ENCODE results near the gene EMC1.
"Not testable (repeated sequence)": the region's sequence is repeated elsewhere in the genome, so short reads cannot be mapped to it uniquely, and the experiment has no call there.

EMC1 gene

DNA sequence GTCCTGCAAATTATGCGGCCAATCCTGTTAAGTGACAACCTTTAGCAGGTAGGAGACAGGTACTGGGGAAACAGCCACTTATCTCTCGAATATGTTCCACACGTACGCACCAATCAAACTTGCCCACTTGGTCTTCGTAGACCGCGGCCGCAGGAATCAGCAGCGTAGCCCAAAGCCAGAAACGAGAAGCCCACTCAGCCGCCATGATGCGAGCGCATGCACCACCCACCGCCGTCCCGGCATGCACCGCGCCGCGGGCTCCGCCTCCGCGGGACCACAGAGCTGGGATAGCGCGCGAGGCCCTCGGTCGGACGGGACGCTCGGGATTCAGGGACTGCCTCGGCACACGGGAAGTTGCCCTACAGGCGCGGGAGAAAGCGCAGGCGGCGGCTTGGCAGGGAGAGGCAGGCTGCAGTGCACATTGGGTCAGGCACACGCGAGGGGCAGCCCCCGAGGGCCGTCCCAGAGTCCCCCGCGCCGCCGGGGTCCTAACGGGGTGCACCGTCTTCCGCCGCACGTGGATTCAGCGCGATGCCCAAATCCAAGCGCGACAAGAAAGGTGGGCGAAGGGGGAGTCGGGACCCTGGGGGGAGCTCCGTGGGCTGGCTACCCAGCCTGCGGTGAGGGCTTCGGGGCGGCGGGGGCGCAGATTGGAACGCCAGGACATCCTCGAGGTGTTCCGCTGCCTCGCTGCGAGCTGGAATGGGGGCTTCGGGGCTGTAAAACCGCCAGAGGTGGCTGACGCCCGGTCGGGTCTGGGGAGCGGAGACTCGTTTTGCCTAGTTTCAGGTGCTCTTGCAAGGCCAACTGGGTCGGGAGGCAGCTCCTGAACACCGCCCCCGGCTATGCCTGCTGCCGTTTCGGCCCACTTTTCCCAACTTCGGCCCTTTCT lies at the start of gene EMC1, which contains the start of gene MRTO4:
Gene EMC1 (minus strand): TSS at position 220 of the 892 bp plus-strand sequence. CDS start 15 bp downstream, at position 205.
Gene MRTO4 (plus strand): TSS at position 501 of the 892 bp plus-strand sequence. CDS start 31 bp downstream, at position 532.
- DNase-seq, result peak; percentile 95

DNA sequence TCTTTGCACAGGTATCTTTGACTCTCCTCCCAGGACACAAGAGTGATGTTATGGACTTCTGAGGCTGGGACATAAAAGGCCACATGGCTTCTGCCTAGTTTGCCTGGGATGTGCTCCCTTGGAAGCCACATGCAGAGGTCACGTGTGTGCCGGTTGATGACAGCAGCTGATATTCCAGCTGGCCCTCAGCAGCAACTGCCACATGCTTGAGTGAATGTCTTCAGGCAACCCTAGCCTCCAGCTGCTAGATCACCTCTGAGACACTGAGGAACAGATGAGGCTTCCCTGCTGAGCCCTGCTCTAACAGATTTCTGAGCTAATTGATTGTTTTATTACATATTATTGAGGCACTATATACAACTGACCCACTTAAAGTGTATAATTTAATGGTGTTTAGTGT lies 48.9 kb upstream of the EMC1 start:
- no peak for DNase-seq

DNA sequence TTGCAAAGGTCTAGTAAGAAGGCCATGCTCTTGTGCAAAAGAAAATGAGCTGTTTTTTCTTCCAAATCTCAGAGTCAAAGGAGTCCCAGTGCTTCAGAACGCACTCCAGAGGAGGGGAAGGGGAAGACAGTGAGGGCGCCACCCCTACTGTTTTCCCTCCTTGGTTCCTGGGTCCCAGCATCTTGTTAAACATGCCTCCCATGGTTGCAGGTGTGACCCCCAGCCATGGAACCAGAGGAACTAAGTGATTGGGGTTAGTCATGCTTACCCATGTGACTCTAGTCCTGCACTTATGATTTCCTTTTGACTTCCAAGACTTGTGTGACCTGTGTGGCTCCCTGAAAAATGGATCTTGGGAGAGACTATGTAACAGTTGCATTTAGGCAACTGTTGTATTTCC lies 43.3 kb upstream of the EMC1 start:
- DNase-seq, result no peak

DNA sequence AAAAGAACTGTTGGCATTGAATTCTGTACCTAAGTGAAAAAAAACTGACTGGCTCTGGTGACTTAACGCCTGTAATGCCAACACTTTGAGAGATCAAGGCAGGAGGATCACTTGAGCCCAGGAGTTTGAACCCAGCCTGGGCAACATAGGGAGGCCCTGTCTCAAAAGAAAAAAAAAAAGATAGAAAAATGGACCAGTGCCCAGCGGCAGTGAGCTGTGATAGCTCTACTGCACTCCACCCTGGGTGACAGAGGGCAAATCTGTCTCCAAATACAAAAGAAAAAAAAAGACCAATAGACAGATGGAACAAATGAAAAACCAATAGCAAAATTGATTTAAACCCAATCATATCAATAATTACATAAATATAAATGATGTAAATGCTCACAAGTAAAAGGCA lies 37.9 kb upstream of the EMC1 start:
- no peak for DNase-seq

DNA sequence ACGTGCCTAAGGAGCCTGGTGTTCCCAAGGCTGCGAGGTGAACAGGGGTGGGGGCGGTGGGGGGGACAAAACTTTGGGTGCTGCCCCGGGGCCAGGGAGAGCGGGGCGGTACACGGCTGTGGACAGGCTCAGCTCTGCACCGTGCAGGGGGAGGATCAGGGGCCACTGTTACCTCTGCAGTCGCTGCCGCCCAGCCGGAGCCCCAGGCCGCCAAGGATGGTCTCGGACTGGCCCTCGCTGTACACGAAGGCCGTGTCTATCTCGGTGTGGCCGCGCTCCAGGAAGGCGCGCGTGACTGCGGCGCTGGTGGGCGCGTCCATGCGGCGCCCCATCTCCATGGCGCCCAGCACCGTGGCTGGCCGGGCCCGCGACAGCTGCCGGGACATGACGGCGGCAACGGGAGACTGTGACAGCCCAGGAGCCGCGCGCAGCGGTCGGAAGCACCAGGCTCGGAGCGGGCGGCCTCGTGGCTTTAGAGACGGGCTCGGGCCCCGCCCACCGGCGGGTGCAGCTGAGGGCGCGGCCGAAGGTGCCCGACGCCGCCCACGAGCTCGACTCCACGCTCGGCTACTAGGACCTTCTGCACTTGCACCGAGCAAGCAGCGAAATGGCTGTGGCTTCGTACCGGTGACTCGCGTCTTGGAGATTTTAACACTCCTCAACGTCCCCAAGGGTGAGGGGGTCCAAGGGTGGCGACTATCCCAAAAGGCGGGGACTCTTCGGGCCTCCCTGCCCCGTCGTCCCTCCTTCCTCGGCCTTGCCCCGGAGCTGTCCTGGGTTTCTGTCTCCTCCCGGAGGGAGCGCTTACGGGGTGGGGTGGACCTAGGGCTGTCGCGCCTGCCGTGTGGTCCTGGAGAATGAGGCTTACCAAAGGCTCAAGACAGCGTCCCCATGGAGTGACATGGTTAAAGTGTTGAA lies 37.3 kb upstream of the EMC1 start, which contains the start of gene AKR7A3:
Gene AKR7A3 (minus strand): TSS at position 447 of the 918 bp plus-strand sequence. CDS start 61 bp downstream, at position 386.
- peak; percentile 61 to 76 for DNase-seq

DNA sequence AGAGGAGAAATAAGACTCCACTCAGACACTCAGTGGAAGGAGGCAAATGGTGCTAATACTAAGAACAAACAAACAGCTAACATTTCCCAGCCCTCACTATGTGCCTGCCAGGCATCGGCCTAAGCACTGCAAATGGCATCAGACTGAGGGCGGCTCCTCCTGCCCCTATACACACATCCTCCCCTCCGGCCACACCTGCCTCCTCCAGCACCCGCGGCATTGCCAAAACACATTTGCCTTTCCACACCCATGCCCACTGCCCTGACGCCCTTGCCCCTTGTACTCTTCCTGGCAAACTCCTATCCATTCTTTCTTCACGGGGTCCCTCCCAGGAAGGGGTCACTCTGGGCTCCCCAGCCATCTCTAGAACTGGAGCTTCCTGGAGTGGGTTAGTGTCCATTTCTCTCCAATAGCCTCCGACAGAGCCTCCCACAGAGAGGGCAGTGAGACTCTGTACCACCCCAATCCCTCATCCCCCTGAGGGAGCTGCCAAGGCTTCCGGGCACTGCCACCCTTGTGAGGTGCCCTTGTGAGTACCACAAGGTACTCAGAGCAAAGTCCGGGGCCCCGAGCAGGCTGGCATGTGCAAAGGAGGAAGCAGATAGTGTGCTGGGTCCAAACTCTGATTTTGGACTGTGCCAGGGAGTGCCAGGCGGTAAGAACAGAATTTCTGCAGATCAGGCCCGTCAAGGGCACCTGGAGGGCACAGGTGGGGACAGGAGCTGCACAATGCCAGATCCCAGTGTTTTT lies 36.3 kb upstream of the EMC1 start:
- no peak for DNase-seq

DNA sequence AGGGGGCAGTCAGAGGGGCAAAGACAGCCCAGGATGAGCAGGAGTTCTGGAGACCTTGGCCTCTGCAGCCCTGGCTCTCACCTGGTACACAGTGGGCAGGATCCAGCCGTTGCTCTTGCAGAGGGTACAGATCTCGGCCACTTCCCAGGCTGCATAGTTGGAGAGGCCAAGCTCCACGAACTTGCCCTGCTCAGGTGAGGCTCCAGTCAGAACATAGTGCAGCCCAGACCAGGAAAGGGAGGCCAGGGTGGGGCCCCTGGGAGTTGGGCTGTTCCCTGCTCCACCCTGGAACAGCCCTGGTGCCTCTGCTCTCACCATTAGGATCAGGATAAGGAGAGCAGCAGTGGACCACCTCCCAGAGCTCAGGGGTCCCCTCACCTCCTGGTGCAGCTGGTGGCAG lies 34.5 kb upstream of the EMC1 start:
- not testable (repeated sequence) for DNase-seq

DNA sequence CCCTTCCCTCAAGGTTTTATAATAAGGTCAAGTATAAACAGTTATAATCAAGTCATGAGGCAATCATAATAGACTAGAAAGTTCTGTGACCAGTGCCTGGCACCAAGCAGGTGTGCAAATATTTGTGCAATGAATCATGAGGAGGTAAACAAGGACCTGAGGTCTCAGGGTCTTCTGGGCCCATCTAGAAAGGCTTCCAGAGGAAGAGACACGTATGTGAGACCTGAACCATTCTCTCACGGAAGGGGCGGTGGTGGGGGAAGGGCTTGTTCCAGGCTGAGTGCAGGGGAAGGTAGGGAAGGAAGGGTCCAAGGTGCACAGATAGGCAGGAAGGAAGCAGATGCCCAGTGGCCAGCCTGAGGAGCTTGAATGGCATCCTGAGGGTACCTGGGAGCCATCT lies 34.0 kb upstream of the EMC1 start:
- not testable (repeated sequence) for DNase-seq

DNA sequence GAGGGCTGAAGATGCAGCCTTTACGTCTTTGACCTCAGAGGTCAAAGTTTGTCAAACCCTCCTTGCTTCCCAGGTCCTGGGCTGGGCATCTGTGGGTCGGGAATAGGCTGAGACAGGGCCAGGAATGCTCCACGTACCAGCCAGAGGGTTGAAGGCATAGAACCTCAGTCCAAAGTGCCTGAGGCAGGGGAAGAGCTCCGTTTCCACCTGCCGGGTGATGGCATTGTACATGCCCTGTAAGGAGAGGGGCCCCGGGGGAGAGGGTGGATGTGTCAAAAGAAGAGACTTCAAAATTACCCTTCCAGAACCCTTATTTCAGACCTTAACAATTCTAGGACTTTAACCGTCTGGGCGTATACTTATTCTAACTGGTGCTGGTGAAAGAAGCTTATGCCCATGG lies 33.6 kb upstream of the EMC1 start:
- no peak for DNase-seq

DNA sequence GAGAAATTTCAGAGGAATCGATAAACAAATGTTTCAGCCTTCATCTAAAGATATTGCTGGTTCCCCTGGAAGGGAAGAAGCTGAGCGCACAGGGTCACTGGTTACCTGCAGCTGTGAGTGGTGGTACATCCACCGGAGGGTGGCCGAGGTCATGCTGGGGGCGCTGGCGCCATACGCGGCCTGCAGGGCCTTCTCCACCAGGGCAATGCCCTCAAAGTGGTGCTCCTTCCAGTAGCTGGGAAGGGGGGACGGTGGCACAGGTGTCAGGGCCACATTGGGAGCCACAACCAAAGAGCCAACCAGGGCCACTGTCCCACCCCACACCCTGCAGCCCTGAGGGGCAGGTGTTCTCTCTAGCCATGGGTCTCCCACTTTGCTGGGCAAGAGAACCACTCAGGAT lies 32.6 kb upstream of the EMC1 start:
- no peak for DNase-seq

DNA sequence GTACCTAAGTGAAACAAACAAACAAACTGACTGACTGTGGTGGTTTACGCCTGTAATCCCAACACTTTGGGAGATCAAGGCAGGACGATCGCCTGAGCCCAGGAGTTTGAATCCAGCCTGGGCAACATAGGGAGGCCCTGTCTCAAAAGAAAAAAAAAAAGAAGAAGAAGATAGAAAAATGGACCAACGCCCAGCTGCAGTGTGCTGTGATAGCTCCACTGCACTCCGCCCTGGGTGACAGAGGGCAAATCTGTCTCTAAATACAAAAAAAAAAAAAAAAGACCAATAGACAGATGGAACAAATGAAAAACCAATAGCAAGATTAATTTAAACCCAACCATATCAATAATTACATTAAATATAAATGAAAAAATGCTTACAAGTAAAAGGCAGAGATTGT lies 23.3 kb upstream of the EMC1 start:
- no peak for DNase-seq

DNA sequence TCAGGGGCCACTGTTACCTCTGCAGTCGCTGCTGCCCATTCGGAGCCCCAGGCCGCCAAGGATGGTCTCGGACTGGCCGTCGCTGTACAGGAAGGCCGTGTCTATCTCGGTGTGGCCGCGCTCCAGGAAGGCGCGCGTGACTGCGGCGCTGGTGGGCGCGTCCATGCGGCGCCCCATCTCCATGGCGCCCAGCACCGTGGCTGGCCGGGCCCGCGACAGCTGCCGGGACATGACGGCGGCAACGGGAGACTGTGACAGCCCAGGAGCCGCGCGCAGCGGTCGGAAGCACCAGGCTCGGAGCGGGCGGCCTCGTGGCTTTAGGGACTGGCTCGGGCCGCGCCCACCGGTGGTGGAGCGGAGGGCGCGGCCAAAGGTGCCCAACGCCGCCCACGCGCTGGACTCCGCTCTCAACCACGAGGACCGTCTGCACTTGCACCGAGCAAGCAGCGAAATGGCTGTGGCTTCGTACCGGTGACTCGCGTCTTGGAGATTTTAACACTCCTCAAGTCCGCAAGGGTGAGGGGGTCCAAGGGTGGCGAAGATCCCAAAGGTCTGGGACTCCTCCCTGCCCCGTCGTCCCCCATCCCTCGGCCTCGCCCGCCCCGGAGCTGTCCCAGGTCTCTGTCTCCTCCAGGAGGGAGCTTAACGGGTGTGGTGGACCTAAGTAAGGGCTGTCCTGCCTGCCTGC lies 22.7 kb upstream of the EMC1 start:
- not testable (repeated sequence) for DNase-seq

DNA sequence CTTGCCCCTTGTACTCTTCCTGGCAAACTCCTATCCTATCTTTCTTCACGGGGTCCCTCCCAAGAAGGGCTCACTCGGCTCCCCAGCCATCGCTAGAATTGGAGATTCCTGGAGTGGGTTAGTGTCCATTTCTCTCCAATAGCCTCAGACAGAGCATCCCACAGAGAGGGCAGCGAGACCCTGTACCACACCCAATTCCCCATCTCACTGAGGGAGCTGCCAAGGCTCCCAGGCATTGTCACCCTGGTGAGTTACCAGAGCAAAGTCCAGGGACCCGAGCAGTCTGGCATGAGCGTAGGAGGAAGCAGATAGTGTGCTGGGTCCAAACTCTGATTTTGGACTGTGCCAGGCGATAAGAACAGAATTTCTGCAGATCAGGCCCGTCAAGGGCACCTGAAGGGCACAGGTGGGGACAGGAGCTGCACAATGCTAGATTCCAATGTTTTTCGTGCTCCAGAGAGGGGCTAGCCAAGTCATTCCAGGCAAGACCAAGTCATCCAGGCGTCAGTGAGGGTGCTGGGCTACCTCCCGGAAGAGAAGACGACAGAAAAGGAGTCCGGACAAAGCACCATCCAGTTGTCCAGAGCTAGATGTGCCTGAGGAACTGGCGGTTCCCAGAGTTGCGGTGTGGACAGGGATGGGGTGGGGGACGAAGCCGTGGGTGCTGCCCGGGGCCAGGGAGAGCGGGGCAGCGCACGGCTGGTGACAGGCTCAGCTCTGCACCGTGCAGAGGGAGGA lies 22.0 kb upstream of the EMC1 start:
- no peak for DNase-seq

DNA sequence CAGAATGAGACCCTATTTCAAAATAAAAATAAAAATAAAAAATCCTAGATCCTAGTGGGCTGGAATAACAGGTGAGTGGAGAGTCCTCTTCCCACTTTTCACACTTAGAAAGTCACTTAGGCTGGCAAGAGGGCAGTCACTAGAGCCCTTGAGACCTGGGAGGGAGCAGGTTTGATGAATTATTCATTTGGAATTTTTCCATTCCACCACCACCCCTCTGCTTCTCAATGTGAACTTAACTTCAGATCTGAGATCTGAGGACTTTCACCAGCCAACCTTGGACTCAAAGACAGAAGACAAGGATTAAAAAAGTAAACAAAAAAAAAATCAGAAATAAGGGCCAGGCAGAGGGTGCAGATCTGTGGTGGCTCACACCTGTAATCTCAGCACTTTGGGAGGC lies 20.7 kb upstream of the EMC1 start:
- no peak for DNase-seq

DNA sequence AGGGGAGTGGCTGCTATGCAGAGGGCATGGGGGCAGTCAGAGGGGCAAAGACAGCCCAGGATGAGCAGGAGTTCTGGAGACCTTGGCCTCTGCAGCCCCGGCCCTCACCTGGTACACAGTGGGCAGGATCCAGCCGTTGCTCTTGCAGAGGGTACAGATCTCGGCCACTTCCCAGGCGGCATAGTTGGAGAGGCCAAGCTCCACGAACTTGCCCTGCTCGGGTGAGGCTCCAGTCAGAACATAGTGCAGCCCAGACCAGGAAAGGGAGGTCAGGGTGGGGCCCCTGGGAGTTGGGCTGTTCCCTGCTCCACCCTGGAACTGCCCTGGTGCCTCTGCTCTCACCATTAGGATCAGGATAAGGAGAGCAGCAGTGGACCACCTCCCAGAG lies 19.0 kb upstream of the EMC1 start:
- not testable (repeated sequence) for DNase-seq

DNA sequence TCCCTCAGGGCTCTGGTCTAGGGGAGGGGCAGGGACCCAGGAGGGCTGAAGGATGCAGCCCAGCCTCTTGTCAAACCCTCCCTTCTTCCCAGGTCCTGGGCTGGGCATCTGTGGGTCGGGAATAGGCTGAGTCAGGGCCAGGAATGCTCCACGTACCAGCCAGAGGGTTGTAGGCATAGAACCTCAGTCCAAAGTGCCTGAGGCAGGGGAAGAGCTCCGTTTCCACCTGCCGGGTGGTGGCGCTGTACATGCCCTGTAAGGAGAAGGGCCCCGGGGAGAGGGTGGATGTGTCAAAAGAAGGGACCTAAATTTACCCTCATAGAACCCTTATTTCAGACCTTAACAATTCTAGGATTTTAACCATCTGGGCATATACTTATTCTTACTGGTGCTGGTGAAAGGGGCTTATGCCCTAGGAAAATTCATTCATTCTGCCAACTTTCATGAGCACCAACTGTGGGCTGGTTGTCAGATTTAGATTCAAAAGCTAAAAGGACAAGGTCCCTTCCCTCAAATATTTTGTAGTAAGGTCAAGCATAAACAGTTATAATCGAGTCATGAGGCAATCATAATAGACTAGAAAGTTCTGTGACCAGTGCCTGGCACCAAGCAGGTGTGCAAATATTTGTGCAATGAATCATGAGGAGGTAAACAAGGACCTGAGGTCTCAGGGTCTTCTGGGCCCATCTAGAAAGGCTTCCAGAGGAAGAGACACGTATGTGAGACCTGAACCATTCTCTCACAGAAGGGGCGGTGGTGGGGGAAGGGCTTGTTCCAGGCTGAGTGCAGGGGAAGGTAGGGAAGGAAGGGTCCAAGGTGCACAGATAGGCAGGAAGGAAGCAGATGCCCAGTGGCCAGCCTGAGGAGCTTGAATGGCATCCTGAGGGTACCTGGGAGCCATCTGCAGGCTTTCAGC lies 18.4 kb upstream of the EMC1 start:
- not testable (repeated sequence) for DNase-seq

DNA sequence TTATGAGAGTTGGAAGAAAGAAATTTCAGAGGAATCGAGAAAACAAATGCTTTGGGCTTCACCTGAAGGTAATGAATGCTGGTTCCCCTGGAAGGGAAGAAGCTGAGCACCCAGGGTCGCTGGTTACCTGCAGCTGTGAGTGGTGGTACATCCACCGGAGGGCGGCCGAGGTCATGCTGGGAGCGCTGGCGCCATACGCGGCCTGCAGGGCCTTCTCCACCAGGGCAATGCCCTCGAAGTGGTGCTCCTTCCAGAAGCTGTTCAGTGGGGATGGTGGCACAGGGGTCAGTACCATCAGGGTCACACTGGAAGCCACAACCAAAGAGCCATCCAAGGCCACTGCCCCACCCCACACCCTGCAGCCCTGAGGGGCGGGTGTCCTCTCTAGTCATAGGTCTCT lies 17.1 kb upstream of the EMC1 start:
- DNase-seq, result no peak

DNA sequence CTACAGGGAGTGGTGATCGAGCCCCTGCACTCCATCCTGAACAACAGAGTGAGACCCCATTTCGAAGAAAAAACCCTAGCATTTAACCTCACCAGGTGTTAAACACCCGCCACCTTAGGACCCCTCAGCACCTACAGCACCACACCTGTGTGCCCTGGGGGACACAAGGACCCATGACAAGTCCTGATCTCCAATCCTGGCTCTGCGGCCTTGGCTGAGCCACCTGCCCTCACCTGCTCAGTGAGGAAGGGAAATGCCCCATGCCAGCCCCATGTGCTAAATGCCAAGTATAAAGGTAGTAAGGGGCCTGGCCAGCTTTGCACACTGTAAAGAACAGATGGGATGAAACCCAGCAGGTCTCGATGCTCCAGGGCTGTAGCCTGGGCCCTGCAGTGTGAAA lies 11.4 kb upstream of the EMC1 start:
- DNase-seq, result no peak

DNA sequence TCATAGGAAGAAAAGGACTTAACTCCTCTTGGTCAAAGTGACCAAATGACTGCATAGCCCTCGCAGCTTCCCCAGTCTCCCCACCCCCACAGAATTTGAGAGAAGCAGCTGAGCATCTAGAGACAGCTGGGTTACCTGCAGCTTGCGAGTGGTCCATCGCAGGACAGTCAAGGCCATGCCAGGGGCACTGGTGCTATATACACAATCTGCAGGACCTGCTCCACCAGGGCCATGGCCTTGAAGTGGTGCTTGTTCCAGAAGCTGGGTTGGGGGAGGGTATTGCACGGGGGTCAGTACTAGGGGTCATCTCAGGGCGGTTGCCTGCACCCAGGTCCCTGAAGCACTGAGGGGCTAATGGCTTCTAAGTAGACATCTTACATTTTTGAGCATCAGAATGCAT lies 10.7 kb upstream of the EMC1 start:
- peak in 1 of 2 donors; percentile 27 for DNase-seq

All from stimulated activated CD4-positive, alpha-beta T cell treated with anti-CD3 and anti-CD28 coated beads, Interleukin-2, amount 100 ng/mL, for 24 hours (primary cell).